A549 treated with CpdA at 1 μM for 4 hours (cell line): Measurements from ENCODE around the gene GAPDHS. TPM values are rescaled to one million over a fixed set of nuclear protein-coding genes. Genes with fewer than 3 reads are reported as not detected.

Source experiments
- total RNA-seq: library from RNA; stranded (reverse); fragments of 200-300 nt; extraction: Qiagen RNA extraction; gene quantifications from 5 replicates; pipeline ENCODE4 v1.2.3, GENCODE V29; 2022; ENCODE audit warnings: low read depth

The GAPDHS gene
- total RNA-seq: not detected in 5 replicates

GRCh38 chr19:35533201-35533821 is at the start of gene GAPDHS:
GAPDHS (plus strand) TSS chr19:35533456; CDS start chr19:35533528, 72 bp downstream.

GRCh38 chr19:35490364-35490763 is 42.9 kb upstream of the GAPDHS start, which contains the start of gene KRTDAP:
KRTDAP (minus strand) TSS chr19:35490464; CDS start chr19:35490442, 22 bp downstream.

GRCh38 chr19:35513628-35514281 is 19.5 kb upstream of the GAPDHS start, which contains the start of gene DMKN:
DMKN (minus strand) TSS chr19:35513649; CDS start chr19:35513475, 174 bp downstream.

GRCh38 chr19:35528218-35529038 is 4.8 kb upstream of the GAPDHS start, which contains the start of gene SBSN:
SBSN (minus strand) TSS chr19:35528311; CDS start chr19:35528281, 30 bp downstream.

GRCh38 chr19:35545001-35545854 is 12.0 kb downstream of the GAPDHS start, which contains the start of gene TMEM147:
TMEM147 (plus strand) TSS chr19:35545626; CDS start chr19:35545740, 114 bp downstream.

GRCh38 chr19:35563207-35563829 is 30.1 kb downstream of the GAPDHS start, which contains the start of gene ATP4A:
ATP4A (minus strand) TSS chr19:35563658; CDS start chr19:35563629, 29 bp downstream.

GRCh38 chr19:35585848-35586247 is 52.6 kb downstream of the GAPDHS start, which contains the start of gene PMIS2:
PMIS2 (plus strand) TSS chr19:35586173; CDS start chr19:35586260, 87 bp downstream.

Other genes starting within 250 kb of the GAPDHS start
- not detected in 5 replicates for gene MAG, start 241.3 kb upstream of the GAPDHS start, total RNA-seq
- 0.59 to 1.4 TPM (median 0.90 TPM) in 5 replicates for gene CD22, start 204.3 kb upstream of the GAPDHS start, total RNA-seq
- gene FFAR1, start 185.6 kb upstream of the GAPDHS start, total RNA-seq: not detected in 5 replicates
- not detected in 5 replicates for gene FFAR3, start 175.0 kb upstream of the GAPDHS start, total RNA-seq
- not detected in 5 replicates for gene GPR42, start 162.4 kb upstream of the GAPDHS start, total RNA-seq
- gene FFAR2, start 85.2 kb upstream of the GAPDHS start, total RNA-seq: 0.06 TPM in 1 of 5 replicates, not detected in the others
- gene KRTDAP, start 43.0 kb upstream of the GAPDHS start, total RNA-seq: not detected in 5 replicates
- 30.7 to 39.2 TPM (median 32.3 TPM) in 5 replicates for gene DMKN, start 19.8 kb upstream of the GAPDHS start, total RNA-seq
- gene SBSN, start 5.1 kb upstream of the GAPDHS start, total RNA-seq: 3.3 to 4.8 TPM (median 3.7 TPM) in 5 replicates
- gene TMEM147, start 12.2 kb downstream of the GAPDHS start, total RNA-seq: 333 to 446 TPM (median 432 TPM) in 5 replicates
- gene ATP4A, start 30.2 kb downstream of the GAPDHS start, total RNA-seq: 0.01 TPM in 1 of 5 replicates, not detected in the others
- not detected in 5 replicates for gene PMIS2, start 52.7 kb downstream of the GAPDHS start, total RNA-seq
- 12.9 to 17.2 TPM (median 14.8 TPM) in 5 replicates for gene HAUS5, start 79.3 kb downstream of the GAPDHS start, total RNA-seq
- 143 to 210 TPM (median 201 TPM) in 5 replicates for gene RBM42, start 95.6 kb downstream of the GAPDHS start, total RNA-seq
- gene ETV2, start 108.3 kb downstream of the GAPDHS start, total RNA-seq: 1.5 to 2.6 TPM (median 2.4 TPM) in 5 replicates
- gene COX6B1, start 114.9 kb downstream of the GAPDHS start, total RNA-seq: 1,280 to 1,484 TPM (median 1,422 TPM) in 5 replicates
- gene UPK1A, start 133.1 kb downstream of the GAPDHS start, total RNA-seq: 0.62 to 1.1 TPM (median 0.86 TPM) in 5 replicates
- not detected in 5 replicates for gene ZBTB32, start 171.1 kb downstream of the GAPDHS start, total RNA-seq
- gene KMT2B, start 184.5 kb downstream of the GAPDHS start, total RNA-seq: 51.4 to 66.0 TPM (median 58.9 TPM) in 5 replicates
- gene IGFLR1, start 209.0 kb downstream of the GAPDHS start, total RNA-seq: 9.3 to 12.6 TPM (median 11.0 TPM) in 5 replicates
- 26.6 to 28.4 TPM (median 27.0 TPM) in 5 replicates for gene U2AF1L4, start 212.0 kb downstream of the GAPDHS start, total RNA-seq
- gene PSENEN, start 212.2 kb downstream of the GAPDHS start, total RNA-seq: 278 to 327 TPM (median 289 TPM) in 5 replicates
- 17.4 to 27.7 TPM (median 23.3 TPM) in 5 replicates for gene LIN37, start 215.1 kb downstream of the GAPDHS start, total RNA-seq
- 0.26 to 0.50 TPM (median 0.38 TPM) in 5 replicates for gene HSPB6, start 223.6 kb downstream of the GAPDHS start, total RNA-seq
- gene PROSER3, start 224.7 kb downstream of the GAPDHS start, total RNA-seq: 23.9 to 34.7 TPM (median 27.4 TPM) in 5 replicates
- gene ARHGAP33, start 242.1 kb downstream of the GAPDHS start, total RNA-seq: 3.5 to 8.1 TPM (median 5.6 TPM) in 5 replicates